Measurements from ENCODE around the gene LAMB2.

Gene LAMB2

DNA sequence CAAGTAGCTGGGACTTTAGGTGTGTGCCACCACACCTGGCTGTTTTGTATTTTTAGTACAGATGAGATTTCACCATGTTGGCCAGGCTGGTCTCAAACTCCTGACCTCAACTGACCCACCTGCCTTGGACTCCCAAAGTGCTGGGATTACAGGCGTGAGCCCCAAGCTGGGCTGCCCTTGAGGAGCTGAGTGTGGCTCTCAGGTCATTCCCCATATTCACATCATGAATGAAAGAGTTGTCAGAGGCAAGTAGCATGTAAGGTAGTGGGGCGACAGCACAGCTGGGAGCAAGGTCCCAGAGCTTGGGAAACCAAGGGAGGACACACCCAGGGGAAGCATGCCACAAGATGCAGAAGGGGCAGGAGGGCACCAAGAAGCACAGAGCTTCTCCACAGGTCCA lies 28.3 kb upstream of the LAMB2 start:
- no peak for DNase-seq

DNA sequence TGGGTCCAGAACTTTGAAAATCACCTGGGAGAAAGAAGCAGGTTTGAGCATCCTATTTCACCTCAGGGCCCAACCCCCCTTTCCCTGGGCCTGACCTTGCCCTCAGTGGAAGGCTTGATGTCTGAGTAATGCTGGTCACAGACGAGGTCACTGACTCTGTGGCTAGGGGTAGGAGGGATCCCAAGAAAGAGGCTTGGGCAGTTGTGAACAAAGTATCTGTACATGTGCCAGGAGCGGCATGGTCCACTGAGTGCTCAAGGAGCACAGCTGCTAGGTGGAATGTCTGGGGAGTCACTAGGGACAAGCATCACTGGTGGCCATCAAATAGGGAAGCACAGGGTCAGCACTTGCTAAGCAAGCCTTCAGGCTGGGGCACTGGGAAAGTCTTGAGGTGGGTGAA lies 25.9 kb upstream of the LAMB2 start:
- peak; percentile 8 for DNase-seq

DNA sequence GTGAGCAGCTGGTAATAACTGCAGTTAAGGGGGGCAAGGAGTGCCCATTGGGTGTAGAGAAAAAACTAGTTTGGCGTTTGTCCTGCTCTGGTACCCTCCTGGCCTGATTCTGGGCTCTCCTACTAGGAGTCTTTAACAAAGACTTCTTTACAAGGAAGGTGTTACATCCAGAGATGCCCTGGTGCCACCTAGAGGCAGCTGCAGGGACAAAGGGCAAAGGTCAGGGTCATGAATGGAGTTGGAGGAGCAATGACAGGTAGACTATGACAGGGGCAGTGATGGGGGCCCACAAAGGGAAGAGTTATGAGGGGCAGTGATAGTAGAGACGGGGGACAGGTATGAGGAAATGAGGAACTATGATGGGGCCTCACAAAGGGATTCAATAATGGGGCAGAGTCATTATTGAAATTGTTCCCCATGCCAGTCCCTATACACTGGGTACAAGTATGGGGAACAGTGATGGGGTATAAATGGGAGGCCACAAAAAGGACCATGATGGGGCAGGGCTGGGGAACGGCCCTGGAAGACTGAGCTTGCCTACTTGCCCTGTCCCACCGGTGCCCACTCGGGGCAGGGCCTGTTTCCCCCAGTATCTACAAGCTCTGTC lies 25.4 kb upstream of the LAMB2 start:
- no peak for DNase-seq

DNA sequence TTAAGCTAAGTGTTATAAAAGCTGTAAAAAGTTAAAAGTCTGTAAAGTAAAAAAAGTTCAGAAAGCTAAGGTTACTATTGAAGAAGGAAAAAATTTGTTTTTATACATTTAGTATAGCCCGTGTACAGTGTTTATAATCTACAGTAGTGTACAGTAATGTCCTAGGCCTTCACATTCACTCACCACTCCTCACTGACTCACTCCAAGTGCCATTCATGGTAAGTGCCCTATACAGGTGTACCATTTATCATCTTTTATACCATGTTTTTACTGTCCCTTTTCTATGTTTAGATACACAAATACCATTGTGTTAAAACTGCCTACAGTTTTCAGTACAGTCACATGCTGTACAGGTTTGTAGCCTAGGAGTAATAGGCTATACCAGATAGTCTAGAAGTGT lies 24.4 kb upstream of the LAMB2 start:
- DNase-seq, result no peak

DNA sequence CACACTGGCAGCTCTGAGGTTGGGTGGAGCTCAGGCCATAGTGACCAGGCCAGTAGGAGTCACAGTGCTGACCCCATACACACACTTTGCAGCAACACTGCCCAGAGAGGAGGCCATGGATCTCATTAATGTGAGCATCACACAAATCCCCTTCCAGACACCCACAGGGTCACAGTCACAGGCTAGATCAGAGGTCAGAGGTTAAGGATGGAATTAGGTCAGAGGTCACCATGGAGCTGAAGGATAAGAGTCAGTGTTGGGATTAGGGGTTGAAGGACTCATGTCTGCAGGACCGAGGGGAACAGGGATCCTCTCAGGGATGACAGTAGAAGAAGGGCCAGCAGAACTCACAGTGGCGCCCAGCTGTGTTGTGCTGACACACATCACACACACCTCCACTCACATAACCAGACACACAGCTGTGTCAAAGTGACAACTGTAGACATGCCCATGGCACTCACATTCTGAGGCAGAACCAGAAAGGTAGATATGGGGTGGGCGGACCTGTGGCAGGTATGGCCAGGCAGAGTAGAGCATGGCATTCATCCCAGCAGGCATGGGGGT lies 20.6 kb upstream of the LAMB2 start:
- DNase-seq, result no peak

DNA sequence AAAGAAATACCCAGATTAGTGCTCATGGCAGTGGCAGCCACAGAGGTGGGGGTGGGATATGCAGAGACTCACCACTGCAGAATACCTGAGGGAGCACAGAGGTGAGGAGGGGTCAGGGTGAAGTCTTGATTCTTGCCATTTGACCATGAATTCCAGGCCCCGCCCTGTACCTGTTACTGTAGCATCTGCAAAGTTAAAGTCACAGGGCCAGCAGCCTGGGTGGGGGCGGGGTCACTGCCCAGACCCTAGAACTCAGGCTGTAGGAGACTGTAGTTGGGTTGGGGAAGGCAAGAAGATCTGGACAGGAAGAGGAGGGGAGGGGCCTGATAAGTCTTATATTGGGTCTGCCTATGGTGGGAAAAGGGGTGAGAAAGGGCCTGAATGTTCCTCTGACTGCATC lies 18.8 kb upstream of the LAMB2 start:
- no peak for DNase-seq

DNA sequence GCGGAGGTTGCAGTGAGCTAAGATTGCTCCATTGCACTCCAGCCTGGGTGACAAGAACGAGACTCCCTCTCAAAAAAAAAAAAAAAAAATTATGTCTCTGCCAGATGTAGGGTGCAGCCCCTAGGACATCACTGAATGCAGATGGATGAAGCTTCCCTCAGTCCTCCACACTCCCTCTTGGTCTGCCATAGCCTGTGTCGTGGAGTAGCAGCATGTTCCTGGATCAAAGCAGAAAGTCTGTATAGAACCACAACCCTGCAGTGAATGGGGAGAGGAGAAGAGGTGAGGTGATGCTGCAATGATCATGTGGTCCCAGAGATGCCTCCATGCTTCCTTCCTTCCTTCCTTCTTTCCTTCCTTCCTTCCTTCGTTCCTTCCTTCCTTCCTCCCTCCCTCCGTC lies 15.3 kb upstream of the LAMB2 start:
- no peak for DNase-seq

DNA sequence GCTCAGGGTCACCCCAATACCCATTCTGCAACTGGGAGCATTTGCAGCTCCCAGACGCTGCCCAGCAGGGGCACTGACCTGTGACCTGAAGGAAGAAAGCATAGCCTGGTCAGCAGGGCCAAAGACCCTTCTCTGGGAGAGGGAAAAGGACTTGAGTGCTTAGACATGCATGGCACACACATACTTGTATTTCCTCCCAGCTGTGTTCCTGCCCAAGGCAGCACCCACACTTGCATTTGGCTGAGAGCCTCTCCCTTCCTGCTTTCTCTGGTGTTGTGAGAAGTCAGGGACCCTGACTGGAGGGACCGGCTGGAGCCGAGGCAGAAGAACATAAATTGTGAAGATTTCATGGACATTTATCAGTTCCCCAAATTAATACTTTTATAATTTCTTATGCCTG lies 7.2 kb upstream of the LAMB2 start:
- DNase-seq, result no peak

DNA sequence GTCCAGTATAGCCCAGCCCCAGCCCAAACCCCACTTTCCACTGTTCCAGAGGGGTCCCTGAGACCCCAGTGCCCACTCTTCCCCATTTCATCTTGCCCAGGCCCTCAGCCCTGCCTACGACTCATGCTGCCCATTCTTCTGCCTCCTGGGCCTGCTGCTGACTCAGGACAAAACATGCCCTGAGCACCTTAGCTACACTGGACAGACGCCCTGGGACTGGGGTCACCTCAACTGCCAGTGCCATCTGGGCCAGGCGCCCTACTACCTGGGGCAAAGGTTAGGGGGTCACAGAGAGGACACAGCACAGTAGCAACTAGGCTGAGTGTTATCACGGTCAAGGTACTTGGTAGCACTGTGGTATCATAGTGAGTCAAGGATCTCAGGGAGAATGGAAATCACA lies 2.6 kb upstream of the LAMB2 start:
- no peak for DNase-seq

DNA sequence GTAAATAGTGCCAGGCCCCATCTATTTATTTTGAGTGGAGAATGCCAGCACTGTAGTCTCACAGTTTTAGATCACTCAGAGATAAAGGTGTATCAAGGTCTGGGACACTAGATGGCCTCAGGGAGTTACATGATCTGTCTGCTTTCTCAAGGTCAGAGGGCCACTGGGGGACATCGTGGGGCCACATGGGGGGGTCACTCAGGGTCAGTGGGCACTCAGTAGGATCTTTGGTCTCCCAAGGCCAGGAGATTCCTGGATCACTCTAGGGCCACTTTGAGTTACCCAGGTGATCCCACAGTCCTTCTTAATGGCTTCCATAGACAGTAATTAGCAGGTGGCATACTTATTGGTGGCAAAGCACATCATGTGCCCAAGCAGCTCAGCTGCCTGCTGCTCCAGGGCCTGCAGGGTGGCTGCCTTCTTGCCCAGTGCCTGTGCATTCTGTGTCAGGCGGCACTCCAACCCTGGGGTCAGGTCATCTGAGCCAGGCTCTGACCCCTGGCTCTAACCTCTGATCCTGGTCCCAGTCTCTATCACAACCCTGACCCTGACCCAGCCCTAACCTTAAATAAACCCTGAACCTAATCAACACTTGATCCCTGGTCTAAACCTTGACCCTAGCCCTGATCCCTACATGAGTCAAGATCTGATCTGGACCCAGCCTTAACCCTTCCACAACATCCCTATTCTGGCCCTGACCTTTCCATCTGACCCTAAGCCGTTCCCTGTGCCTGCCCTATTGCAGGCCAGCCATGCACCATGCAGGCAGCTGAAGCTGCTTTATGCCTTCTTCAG lies 1.8 kb upstream of the LAMB2 start:
- no peak for DNase-seq

DNA sequence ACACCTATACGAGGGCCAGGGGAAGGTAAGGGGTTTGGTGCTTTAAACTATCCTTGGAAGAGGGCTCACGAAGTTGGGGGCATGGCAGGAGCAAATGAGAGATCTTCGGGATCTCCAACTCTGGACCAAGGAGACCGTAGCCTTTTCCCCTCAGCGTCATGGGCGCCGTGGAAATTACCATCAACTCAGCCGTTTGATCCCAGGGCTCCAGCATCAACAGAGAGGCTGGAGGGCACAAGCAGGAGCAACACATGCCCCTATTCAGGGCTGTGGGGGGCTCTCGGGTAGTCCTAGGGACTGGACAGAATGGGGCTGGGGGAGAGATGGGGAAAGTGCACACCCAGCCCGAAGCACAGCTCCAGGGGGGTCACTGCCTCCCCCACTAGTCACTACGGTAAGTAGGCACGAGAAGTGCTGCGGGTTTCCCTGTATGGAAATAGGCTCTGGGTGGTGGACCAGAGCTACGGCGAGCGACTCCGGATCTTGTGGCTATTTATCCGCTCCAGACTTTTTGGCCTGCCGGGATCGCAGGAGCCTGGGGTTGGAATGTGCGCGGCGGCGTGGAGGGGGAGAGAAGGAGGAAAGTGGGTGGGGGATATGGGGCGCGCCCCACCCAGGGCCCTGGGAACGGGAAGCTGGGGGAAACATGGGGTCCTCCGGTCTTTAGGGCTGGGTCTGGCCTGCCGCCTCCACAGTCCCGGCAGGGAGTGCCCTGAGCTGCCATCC lies 539 bp upstream of the LAMB2 start:
- DNase-seq, result peak; percentile 23

DNA sequence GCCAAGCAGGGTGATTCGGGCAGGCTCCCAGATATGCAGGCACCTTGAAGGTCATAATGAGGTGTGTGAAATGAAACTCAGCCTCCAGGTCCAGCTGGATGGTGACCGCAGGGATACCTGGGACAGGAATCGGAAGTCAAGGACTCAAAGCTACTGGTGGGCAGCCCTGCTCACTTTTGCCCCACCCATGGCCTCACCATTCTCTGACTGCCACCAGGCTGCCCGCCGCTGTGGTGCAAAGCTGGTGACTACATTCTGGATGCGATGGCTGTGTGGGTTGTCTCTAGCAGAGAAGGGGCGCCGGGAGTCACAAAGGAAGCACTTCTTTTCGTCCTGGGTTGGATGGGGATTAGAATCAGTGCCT lies 795 bp downstream of the LAMB2 start:
- no peak for DNase-seq

DNA sequence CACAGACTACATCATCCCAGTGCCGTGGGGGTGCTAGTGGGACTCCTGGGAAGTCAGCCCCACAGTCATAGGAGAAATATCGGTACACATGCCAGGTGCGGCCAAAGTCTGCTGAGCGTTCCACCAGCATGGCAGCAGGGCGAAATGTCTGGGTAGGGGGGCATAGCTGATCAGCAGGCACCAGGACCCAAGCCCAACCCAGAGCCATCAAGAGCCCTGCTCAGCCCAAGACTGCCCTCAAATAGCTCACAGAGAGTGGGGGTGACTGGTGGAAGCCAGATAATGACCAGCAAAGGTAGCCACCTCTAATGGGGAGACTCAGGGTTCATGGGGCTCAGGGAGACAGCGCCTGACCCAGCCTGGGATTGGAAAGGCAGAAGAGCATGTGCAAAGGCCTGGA lies 1.3 kb downstream of the LAMB2 start:
- no peak for DNase-seq

DNA sequence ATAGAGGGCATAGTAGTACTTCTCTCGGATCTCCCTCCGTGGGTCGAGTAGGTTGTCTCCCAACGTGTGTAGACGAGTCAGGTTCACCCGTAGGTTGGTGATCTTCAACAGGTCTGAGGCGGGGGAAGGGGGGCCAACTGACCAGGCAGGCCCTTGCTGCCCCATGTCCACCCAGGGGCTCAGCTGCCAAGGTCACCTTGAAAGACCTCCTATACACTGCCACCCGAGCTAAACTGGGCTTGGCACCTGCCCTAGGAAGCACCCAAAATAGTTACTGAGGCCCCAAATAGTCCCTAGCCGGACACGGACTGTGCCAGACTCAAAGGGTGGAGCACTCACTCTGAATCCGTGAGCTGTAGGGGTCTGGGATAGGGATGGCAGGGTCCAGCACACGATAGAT lies 1.8 kb downstream of the LAMB2 start:
- no peak for DNase-seq

DNA sequence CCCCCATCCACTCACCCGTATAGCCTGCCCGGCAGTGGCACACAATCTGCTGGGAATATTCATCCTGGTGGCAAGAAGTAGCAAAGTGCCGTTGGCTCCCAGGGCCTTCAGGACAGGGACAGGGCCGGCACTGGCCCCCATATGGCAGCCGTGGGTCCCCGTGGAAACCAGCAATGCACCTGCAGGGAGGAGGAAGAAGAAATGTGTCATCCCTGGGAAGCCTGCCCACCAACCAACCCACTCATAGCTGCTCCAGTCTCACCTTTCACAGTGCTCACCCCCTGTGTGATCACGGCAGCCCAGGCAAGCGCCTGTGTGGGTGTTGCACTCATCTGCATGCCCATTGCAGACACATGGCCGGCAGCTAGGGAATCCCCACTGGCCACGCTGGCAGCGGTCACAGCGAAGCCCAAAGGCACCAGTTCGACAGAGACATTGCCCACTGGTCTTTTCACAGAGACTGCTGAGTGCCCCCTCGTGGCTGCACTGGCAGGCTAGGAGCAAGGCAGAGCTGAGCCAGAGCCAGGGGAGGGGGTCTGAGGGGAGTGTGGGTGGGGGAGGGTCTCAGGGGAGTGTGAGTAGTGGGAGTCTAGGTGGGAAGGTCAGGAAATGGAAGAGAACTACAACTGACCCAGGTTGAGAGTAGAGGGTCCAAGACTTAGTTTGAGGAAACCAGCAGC lies 7.7 kb downstream of the LAMB2 start:
- DNase-seq, result no peak

DNA sequence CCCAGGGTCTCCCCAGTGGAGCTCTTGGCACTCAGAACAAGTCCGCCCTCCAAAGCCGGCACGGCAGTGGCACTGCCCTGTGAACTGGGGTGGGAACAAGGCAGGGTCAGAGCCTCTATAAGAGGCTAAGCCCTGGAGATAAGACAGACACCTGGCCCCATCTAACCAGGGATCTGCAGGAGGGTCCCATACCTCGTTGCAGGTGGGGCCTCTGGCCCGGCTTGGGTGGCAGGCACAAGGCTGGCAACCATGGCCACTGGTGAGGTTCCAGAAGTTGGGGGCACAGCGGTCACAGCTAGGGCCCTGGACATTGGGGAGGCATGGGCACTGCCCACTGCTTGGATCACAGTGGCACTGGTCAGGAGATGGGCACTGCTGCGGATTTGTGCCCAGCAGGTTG lies 8.6 kb downstream of the LAMB2 start:
- DNase-seq, result no peak

DNA sequence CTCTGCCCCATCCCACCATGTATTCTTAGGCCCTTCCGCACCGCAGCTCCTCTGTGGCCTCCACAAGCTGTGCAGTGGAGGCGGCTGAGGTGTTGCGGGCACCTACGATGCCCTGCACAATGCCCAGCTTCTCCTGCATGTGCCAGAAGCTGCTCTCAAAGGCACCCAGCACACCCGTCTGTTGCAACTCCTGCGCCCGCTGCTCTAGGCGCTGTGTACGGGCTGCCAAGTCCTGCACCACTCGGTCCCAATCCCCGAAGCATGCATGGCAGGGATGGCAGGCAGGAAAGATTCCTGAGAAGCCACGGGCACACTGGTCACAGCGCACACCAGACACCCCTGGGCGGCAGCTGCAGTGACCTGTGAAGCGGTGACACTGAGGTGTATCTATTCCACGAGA lies 9.2 kb downstream of the LAMB2 start:
- no peak for DNase-seq

DNA sequence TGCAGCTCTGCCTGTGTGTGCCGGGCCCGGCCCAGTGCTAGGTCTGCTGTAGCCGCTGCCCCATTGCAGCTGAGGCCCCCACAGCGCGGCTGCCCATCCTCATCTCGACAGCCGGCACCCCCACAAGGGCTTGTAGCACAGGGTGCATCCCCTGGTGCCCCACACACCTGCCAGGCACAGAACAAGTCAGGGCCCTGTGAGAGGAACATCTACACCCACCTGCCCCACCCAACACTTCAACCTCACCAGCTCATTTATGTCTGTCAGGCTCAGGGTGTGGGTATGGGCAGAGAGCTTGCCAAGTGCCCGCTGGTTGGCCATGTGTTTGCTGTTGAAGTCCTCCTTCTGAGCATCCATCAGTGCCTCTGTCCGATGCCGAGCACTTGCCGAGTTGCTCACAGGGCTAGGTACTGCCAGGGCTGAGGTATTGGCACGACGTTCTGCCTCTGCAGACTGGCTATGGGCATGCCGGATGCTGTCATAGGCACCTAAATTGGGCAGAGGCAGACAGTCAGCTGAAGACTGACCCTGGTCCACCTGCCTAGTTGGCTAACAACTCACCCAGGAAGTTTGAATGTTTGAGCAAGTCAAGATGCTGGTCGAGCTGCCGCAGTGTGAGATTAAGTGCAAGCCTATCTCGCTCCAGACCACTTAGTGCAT lies 9.8 kb downstream of the LAMB2 start:
- no peak for DNase-seq

DNA sequence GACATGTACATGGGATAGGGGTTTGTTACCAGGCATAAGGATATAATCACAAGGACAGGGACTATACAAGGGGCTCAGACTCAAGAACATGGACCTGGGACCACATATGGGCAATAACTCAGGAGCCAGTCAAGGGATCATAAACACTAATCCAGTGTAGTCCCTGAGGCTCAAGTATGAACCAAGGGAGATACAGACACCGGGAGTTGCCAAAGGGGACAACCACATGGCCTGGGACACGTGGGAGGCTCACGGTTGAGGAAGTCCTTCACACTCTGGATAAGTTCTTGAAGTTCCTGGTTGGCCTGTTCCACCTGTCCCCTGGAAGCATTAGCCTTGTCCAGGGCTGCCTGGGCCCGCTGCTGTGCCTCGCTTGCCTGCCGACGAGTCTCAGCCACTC lies 10.4 kb downstream of the LAMB2 start:
- no peak for DNase-seq

DNA sequence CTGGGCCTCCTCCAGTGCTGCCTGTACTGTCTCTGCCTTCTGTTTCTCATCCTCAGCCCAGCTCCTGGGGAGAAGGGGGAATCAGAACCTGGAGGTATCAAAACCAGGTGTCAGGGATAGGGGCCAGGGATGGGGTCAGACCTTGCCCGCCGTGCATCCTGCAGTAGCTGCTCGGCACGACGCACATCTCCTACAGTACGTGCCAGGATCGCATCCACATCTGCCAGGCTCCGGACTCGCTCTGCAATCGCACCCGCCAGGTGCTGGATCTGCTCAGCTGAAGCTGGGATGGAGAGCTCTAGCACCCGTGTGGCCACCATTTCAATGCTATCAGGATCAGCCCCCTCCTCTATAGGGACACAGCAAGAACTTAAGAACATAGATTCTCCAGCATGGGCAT lies 10.8 kb downstream of the LAMB2 start:
- no peak for DNase-seq

DNA sequence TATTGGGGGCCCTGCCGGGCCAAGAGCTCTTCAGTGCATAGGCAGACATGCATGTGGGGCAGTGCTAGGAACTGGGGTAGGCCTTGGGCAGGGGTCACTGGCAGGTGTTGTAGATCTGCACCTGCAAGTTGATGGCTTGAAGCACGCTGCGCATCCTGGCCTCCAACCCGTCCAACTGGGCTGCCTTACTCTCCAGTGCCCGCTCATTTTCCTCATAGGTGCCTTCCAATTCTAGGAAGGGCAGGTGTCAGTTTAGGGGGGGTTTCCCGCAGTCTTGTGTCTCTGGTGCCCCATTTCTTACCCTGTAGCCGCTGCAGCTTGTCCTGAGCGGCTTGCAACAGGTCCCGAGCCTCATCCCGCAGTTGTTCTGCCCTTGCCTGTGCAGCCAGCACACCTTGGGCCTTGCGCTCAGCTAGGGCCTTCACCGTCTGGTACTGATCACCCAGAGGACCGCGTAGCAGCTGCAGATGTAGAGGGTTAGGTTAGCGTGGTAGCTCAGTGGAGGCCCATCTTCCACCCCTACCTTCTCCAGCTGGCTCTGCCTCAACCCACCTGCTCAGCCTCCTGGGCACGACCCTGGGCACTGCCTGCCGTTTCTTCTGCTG lies 11.6 kb downstream of the LAMB2 start:
- no peak for DNase-seq

DNA sequence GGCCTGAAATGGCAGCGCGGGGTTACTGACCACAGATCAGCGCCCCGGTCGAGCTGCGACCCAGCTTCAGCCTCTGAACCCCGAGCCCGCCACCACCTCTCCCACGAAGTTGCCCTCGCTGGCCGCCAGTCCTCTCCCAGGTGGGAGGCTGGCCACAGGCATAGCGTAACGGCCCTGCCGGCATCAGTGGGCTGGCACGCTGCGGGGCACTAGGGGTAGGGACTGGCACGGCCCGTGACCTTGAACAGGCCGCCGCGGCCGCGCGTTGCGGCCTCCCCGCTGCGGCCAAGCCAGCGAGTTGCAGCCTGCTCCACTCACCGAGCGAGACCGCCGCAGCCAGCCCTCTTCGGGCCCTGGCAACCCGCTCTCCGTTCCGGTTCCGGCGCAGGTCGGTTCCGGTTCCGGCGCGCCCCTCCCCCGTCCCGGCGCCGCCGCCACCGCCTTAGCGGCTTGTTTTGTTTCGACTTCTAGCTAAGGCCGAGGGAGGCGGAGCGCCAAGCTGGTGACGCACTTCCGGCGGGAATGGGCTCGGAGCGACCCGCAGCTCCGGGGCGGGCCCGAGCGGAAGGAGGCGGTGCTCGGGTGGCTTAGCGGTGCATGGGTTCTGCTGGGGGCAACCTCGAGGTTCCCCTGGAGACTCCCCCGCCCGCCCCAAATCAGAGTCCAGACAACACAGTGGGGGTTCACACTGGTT lies 12.3 kb downstream of the LAMB2 start, which contains the start of gene USP19:
USP19 (minus strand) TSS at position 386 of the 694 bp plus-strand sequence. CDS start 1,678 bp downstream, outside the sequence.
- peak; percentile 60 for DNase-seq

All from DMS79 treated with DMSO at 0.1 percent for 48 hours (cell line).